Measurements from ENCODE around the gene AK9. TPM values are rescaled to one million over a fixed set of nuclear protein-coding genes. Genes with fewer than 3 reads are reported as not detected.

AK9 gene
- total RNA-seq, 1 donor from 2014 or later: 0.75 TPM

DNA sequence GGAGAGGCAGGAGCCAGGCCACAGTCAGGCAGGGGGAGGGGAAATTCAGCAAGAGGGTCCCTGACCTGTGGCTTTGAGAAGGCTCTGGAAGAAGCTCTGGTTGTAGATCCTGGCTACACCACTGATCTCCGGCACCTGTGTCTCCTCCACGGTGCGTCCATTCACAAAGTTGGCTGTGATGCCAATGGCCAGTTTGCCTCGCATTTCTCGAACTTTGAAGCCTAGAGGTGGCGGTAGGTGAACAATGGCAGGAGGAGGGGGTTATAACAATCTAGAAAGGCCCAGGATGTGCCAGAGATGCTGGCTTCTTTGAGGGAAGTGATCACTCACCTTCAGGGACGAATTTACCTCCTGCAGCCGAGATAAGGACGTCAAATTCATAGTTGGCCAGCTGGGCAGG is 238.8 kb downstream of the AK9 start:
- intact Hi-C loops (cut with DNase I): no loop called here
- H3K4me3 ChIP-seq: no peak overlapping the region
- no peak overlapping the region for H3K27ac ChIP-seq
- H3K4me1 ChIP-seq: peaks cover 14 to 20% of the 10 kb centered on the region in 2 donors
- TF ChIP-seq, protein P1, sequence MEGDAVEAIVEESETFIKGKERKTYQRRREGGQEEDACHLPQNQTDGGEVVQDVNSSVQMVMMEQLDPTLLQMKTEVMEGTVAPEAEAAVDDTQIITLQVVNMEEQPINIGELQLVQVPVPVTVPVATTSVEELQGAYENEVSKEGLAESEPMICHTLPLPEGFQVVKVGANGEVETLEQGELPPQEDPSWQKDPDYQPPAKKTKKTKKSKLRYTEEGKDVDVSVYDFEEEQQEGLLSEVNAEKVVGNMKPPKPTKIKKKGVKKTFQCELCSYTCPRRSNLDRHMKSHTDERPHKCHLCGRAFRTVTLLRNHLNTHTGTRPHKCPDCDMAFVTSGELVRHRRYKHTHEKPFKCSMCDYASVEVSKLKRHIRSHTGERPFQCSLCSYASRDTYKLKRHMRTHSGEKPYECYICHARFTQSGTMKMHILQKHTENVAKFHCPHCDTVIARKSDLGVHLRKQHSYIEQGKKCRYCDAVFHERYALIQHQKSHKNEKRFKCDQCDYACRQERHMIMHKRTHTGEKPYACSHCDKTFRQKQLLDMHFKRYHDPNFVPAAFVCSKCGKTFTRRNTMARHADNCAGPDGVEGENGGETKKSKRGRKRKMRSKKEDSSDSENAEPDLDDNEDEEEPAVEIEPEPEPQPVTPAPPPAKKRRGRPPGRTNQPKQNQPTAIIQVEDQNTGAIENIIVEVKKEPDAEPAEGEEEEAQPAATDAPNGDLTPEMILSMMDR (IDR thresholded peaks at IDR 0.05): no peak
- H3K9me3 ChIP-seq: no peaks in the 10 kb centered on the region
- H3K36me3 ChIP-seq: peaks cover 5 to 34% of the 10 kb centered on the region in 2 donors
- DNase-seq (ENCODE audit: low spot score in 2 of 2): no peak
- no peaks in the 10 kb centered on the region for H3K27me3 ChIP-seq

DNA sequence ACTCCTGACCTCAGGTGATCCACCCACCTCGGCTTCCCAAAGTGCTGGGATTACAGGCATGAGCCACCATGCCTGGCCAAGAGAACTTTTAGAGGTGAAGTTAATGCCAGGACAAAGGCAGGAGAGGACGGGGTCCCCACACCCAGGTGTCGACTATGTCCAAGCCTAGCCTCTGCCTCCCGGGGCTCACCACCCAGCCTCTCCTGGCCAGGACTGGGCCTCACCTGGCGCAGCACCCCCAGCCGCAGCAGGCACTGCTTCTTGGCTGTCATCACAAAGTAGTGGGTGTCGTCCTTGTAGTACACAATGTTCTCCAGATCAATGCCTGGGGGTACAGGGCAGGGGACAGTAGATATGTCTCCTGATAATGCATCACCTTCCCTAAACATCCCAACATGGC is 239.6 kb downstream of the AK9 start:
- H3K36me3 ChIP-seq: peaks cover 9 to 39% of the 10 kb centered on the region in 2 donors
- TF ChIP-seq, protein P1 (IDR thresholded peaks at IDR 0.05): no peak
- H3K27ac ChIP-seq: no peak overlapping the region
- intact Hi-C loops (cut with DNase I): no loop called here
- no peak overlapping the region for H3K4me3 ChIP-seq
- peaks cover 9 to 14% of the 10 kb centered on the region in 2 donors for H3K4me1 ChIP-seq
- no peak for DNase-seq (ENCODE audit: low spot score in 2 of 2)
- H3K27me3 ChIP-seq: no peaks in the 10 kb centered on the region
- H3K9me3 ChIP-seq: no peaks in the 10 kb centered on the region

DNA sequence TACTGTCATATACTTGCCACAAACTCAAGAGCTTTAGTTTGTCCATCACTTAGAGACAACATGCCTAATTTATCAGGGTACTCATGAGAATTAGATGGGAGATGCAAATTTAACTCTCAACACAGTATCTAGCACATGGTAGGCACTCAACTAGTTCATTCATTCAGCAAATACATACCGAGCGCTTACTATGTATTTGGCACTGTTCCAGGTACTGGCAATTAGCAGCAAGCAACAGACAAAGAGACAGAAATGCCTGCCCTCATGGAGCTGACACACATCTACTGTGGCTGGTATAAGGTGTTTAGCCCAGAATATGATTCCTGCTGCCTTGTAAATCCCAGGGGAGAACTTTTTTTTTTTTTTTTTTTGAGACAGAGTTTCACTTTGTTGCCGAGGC is 240.2 kb downstream of the AK9 start:
- H3K4me3 ChIP-seq: no peak overlapping the region
- H3K36me3 ChIP-seq: peaks cover 14 to 44% of the 10 kb centered on the region in 2 donors
- no peaks in the 10 kb centered on the region for H3K27me3 ChIP-seq
- H3K27ac ChIP-seq: no peak overlapping the region
- DNase-seq (ENCODE audit: low spot score in 2 of 2): no peak
- TF ChIP-seq, protein P1 (IDR thresholded peaks at IDR 0.05): no peak
- peaks cover 4 to 11% of the 10 kb centered on the region in 2 donors for H3K4me1 ChIP-seq
- no peaks in the 10 kb centered on the region for H3K9me3 ChIP-seq
- intact Hi-C loops (cut with DNase I): no loop called here

DNA sequence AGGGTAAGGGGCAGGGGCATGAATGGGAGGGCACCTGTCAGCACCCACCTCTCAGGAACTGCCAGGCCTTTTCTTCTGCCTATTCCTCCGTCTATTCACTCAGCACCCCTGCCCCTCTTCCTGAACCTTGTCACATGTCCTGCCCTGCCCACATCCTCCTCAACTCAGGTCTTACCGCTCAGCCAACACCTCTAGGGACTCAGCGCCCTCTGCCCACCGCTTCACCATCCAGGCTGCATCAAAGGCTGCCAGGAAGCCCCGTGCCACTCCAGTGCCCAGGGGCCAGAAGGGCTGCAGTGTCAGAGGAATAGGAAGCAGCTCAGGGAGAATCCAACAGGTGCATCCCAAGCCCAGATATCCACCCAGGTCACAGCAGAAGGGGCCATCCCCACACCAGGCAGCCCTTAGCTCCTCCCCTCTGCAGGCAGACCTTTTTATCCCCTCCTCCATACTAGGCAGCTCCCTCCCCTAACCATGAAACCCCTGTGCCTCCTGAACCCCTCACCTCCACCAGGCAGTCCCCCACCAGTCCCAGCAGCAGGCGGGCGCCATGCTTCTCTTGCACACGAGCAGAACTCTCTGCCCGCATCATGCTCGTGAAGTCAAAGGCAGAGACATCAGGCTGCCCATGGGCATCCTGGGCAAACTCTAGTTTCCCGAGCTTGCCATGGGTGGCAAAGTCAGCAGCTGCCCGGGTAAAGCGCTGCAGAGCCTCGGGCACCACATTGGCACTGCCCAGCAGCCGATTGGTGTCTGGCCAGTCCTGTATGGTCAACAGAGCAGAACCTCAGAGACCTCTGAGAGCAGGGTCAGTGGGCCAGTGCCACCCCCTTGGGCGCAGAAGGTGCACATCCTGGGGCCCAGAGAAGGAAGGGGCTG is 241.0 kb downstream of the AK9 start:
- intact Hi-C loops (cut with DNase I): no loop called here
- Histone ChIP-seq H3K4me1 (peaks cover 4 to 11% of the 10 kb centered on the region in 2 donors), H3K27me3 (no peaks in the 10 kb centered on the region), H3K36me3 (peaks cover 20 to 52% of the 10 kb centered on the region in 2 donors), H3K27ac (no peak overlapping the region), H3K9me3 (no peaks in the 10 kb centered on the region), H3K4me3 (no peak overlapping the region)
- no peak for DNase-seq (ENCODE audit: low spot score in 2 of 2)
- TF ChIP-seq, protein P1 (IDR thresholded peaks at IDR 0.05): no peak

DNA sequence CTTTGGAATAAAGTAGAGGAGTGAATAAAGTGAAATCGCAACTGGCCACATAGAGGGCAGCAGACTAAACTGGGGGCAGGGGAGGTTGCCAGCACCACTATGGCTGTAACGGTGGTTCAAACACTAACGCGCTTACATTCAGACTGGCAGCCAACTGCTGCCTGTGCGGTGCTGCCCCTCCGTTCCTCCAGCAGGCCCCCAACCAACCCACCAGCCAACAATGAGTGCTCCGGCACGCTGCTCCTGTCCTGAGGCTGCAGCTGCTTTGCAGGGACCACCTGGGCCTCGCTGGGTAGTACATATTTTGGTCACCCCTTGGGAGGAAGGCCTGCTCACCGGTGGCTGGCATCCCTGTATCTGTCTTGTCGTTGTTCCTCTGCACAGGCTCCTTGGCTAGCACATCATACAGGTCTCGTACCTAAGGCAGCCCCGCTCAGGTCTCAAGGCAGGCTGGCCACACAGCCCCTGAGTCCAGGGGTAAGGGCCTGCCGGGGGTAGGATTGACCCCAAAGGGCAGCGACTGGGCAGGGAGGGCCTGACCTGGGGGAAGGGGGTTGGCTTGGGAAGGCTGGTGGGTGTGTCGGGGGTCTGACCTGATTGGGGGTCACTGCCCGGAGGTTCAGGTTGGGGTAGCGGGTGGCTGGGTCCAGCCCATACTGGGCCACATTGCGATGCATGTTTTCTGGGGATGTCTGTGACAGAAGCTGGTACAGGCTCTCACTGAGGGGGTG is 241.8 kb downstream of the AK9 start:
- no peak overlapping the region for H3K27ac ChIP-seq
- TF ChIP-seq, protein P1 (IDR thresholded peaks at IDR 0.05): no peak
- intact Hi-C loops (cut with DNase I): no loop called here
- H3K9me3 ChIP-seq: no peaks in the 10 kb centered on the region
- no peak for DNase-seq (ENCODE audit: low spot score in 2 of 2)
- no peaks in the 10 kb centered on the region for H3K27me3 ChIP-seq
- H3K4me3 ChIP-seq: no peak overlapping the region
- peaks cover 28 to 55% of the 10 kb centered on the region in 2 donors for H3K36me3 ChIP-seq
- H3K4me1 ChIP-seq: peaks cover 4 to 7% of the 10 kb centered on the region in 2 donors

All from ascending aorta (tissue), 2 donors.